NB4 (cell line): ENCODE measurements around the gene EIF1.

Experiments
- MAX ChIP-seq: IDR thresholded peaks from 2 replicates; pipeline ENCODE4 v1.6.1; 2011; ENCODE audit warnings: low read depth, low read length
- MYC ChIP-seq: IDR thresholded peaks from 2 replicates; pipeline ENCODE4 v1.6.1; 2011; ENCODE audit warnings: low read depth, low read length
- POLR2A ChIP-seq: IDR thresholded peaks from 2 replicates; pipeline ENCODE4 v1.6.1; 2011; ENCODE audit warnings: mild to moderate bottlenecking; ENCODE audit not compliant: insufficient read length; ENCODE audit errors: extremely low read depth
- TF ChIP-seq, protein P1 (sequence below): IDR thresholded peaks from one replicate; pipeline ENCODE4 v1.5.1; 2012; ENCODE audit warnings: low read depth, low read length

DNA sequence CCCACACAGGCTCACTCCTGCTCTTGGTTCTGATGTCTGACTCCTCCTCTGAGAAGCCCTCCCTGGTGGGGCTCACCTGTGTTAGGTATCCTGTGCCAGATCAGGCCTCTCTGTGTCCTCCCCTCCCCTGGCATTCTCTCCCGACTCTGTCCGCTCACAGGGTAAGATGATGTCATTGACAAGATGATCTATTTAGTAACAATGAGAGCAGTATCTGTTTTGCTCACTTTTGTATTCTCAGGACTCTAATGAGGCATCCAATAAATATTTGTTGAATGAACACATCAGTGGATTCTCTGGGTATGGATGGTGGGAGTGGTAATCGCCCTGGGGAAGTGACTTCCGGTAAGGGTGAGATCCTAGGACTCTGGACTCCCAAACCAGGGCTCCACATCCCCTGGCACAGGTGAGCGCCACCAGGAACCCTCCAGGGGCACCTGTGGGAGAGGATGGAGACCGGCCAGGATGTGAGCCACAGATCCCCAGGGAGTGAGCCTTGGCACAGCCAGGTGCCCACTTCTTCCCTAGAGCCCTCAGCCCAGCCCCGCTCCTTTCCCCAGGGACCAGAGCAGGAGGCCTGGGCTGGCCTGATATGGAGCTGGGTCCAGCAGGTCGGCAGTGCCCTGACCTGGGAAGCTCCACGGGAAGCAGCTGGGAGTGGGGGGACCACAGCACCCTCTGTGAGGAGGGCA, 51.1 kb downstream of the EIF1 start:
- TF ChIP-seq POLR2A (no peak), MAX (no peak), MYC (no peak)
- TF ChIP-seq, protein P1, sequence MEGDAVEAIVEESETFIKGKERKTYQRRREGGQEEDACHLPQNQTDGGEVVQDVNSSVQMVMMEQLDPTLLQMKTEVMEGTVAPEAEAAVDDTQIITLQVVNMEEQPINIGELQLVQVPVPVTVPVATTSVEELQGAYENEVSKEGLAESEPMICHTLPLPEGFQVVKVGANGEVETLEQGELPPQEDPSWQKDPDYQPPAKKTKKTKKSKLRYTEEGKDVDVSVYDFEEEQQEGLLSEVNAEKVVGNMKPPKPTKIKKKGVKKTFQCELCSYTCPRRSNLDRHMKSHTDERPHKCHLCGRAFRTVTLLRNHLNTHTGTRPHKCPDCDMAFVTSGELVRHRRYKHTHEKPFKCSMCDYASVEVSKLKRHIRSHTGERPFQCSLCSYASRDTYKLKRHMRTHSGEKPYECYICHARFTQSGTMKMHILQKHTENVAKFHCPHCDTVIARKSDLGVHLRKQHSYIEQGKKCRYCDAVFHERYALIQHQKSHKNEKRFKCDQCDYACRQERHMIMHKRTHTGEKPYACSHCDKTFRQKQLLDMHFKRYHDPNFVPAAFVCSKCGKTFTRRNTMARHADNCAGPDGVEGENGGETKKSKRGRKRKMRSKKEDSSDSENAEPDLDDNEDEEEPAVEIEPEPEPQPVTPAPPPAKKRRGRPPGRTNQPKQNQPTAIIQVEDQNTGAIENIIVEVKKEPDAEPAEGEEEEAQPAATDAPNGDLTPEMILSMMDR: no peak
